Glutamatergic neuron (in vitro differentiated cells): ENCODE data around the gene BCAN. TPM values are rescaled to one million over a fixed set of nuclear protein-coding genes. Genes with fewer than 3 reads are reported as not detected.

Experiments
- DNase-seq: peaks from one replicate; pipeline ENCODE4 v3.0.0; 2022
- H3K27ac Mint-ChIP-seq: one replicate; pipeline ENCODE4 v1.8.0; 2020; ENCODE audit warnings: mild to moderate bottlenecking, mixed read lengths, inconsistent platforms; ENCODE audit not compliant: unreplicated experiment
- H3K27me3 Mint-ChIP-seq: one replicate; pipeline ENCODE4 v1.8.0; 2020; ENCODE audit warnings: mild to moderate bottlenecking, moderate library complexity, mixed read lengths, inconsistent platforms; ENCODE audit not compliant: unreplicated experiment
- H3K36me3 Mint-ChIP-seq: one replicate; pipeline ENCODE4 v1.8.0; 2020; ENCODE audit warnings: mild to moderate bottlenecking, mixed read lengths, inconsistent platforms; ENCODE audit not compliant: unreplicated experiment
- H3K4me1 Mint-ChIP-seq: one replicate; pipeline ENCODE4 v1.8.0; 2020; ENCODE audit warnings: mild to moderate bottlenecking, low read depth, mixed read lengths, inconsistent platforms; ENCODE audit not compliant: unreplicated experiment
- H3K4me3 Mint-ChIP-seq: one replicate; pipeline ENCODE4 v1.8.0; 2020; ENCODE audit warnings: mild to moderate bottlenecking, mixed read lengths, inconsistent platforms; ENCODE audit not compliant: unreplicated experiment
- H3K9me3 Mint-ChIP-seq: one replicate; pipeline ENCODE4 v1.8.0; 2020; ENCODE audit warnings: mild to moderate bottlenecking, moderate library complexity, mixed read lengths, inconsistent platforms; ENCODE audit not compliant: unreplicated experiment
- total RNA-seq: library from RNA; stranded (reverse); fragmentation: NEBNext Ultra II Directional; extraction: Animal tissue kit (Norgen Biotek cat#: 25700); gene quantifications from one replicate; pipeline ENCODE4 v1.2.1, GENCODE V29; 2021; ENCODE audit not compliant: unreplicated experiment
- TF ChIP-seq, protein P1 (sequence below): fragments of 200-600 bp; sonication (generic); IDR thresholded peaks from one replicate; pipeline ENCODE4 v1.5.0; 2021; ENCODE audit not compliant: partially characterized antibody, unreplicated experiment

Gene BCAN
- total RNA-seq, 1 donor from 2014 or later: 10.3 TPM

DNA sequence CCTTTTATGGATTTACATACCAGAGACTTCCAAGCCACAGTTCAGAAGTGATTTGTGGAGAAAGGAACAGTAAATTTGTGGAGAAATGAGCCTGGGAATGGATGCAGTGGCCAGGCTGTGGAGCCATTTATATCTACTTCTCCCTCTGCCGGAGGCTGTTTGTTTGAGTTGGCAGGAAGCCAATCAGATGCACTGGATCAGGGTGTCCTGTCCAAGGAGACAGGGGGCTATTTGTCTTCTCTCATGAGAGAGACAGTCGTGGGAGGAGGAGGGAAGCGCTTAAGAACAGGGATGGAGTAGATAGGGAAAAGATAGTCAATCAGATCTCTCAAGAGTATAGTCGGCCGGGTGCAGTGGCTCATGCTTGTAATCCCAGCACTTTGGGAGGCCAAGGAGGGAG, 25.5 kb upstream of the BCAN start:
- no peaks in the 10 kb centered on the region for H3K36me3 Mint-ChIP-seq
- peaks cover 8% of the 10 kb centered on the region for H3K27me3 Mint-ChIP-seq
- H3K4me1 Mint-ChIP-seq: peaks cover 10% of the 10 kb centered on the region
- H3K9me3 Mint-ChIP-seq: peaks cover 3% of the 10 kb centered on the region
- no peak overlapping the region for H3K27ac Mint-ChIP-seq
- no peak overlapping the region for H3K4me3 Mint-ChIP-seq
- no peak for DNase-seq
- TF ChIP-seq, protein P1, sequence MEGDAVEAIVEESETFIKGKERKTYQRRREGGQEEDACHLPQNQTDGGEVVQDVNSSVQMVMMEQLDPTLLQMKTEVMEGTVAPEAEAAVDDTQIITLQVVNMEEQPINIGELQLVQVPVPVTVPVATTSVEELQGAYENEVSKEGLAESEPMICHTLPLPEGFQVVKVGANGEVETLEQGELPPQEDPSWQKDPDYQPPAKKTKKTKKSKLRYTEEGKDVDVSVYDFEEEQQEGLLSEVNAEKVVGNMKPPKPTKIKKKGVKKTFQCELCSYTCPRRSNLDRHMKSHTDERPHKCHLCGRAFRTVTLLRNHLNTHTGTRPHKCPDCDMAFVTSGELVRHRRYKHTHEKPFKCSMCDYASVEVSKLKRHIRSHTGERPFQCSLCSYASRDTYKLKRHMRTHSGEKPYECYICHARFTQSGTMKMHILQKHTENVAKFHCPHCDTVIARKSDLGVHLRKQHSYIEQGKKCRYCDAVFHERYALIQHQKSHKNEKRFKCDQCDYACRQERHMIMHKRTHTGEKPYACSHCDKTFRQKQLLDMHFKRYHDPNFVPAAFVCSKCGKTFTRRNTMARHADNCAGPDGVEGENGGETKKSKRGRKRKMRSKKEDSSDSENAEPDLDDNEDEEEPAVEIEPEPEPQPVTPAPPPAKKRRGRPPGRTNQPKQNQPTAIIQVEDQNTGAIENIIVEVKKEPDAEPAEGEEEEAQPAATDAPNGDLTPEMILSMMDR: no peak

DNA sequence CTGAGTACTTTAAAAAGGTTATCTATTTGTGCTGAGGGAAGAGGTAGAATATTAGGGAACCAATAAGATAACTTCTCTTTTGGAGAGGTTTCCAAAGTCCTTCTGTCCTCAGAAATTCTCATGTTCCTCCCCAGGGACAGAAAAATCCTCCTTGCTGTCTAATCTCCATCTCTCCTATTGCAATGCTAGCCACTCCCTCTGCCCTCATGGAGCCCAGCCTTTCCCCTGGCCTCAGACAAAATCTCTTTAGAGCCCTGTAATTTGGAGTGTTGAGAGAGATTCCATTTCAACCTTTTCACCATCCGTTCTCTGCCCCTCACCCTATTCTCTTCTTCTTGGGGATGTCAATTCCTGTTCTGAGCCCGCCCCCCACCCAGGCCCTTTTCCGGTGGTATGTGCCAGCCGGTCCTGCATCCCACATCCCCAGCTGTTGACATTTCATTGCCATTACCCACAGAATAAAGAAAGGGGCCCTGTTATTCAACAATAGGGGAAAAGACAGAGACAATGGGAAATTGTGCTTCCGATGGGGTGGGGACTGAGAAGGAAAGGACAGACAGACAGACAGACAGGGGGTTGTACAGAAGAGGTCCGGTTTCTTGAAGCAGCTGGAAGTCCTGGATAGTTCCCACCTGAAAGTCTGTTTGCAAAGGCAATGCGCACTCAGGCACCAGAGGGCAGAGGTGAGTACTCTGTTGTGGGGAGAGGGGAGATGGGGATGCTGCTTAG, 22.9 kb upstream of the BCAN start, which contains the start of gene HAPLN2:
Gene HAPLN2 (plus strand): TSS at position 563 of the 729 bp plus-strand sequence. CDS start 4,076 bp downstream, outside the sequence.
- H3K4me3 Mint-ChIP-seq: no peak within 1 kb of the TSS
- H3K4me1 Mint-ChIP-seq: peaks cover 10% of the 10 kb centered on the region
- H3K9me3 Mint-ChIP-seq: peaks cover 10% of the 10 kb centered on the region
- DNase-seq: peak; percentile 68
- no peak within 1 kb of the TSS for H3K27ac Mint-ChIP-seq
- TF ChIP-seq, protein P1: peak; percentile 15
- H3K27me3 Mint-ChIP-seq: peaks cover 21% of the 10 kb centered on the region
- no peaks in the 10 kb centered on the region for H3K36me3 Mint-ChIP-seq

DNA sequence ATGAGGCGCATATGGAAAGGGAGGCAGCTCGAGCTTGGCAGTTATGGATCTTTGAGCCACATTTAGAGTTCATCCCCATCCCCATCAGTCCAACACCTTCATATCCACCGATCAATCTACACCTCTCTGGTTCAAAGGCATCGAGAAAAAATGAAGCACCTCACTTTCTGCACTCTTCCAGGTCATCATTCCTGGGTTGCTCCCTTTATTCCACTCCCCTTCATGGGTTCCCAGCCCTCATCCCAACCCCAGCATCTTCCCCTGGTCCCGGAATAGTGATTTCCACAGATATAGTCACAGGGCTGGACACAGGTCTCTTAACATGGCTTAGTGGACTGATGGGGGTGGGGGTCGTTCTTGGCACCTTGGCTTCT, 22.3 kb upstream of the BCAN start:
- H3K27ac Mint-ChIP-seq: no peak overlapping the region
- H3K36me3 Mint-ChIP-seq: no peaks in the 10 kb centered on the region
- H3K27me3 Mint-ChIP-seq: peaks cover 21% of the 10 kb centered on the region
- TF ChIP-seq, protein P1: no peak
- H3K9me3 Mint-ChIP-seq: peaks cover 10% of the 10 kb centered on the region
- DNase-seq: no peak
- H3K4me3 Mint-ChIP-seq: no peak overlapping the region
- peaks cover 10% of the 10 kb centered on the region for H3K4me1 Mint-ChIP-seq

DNA sequence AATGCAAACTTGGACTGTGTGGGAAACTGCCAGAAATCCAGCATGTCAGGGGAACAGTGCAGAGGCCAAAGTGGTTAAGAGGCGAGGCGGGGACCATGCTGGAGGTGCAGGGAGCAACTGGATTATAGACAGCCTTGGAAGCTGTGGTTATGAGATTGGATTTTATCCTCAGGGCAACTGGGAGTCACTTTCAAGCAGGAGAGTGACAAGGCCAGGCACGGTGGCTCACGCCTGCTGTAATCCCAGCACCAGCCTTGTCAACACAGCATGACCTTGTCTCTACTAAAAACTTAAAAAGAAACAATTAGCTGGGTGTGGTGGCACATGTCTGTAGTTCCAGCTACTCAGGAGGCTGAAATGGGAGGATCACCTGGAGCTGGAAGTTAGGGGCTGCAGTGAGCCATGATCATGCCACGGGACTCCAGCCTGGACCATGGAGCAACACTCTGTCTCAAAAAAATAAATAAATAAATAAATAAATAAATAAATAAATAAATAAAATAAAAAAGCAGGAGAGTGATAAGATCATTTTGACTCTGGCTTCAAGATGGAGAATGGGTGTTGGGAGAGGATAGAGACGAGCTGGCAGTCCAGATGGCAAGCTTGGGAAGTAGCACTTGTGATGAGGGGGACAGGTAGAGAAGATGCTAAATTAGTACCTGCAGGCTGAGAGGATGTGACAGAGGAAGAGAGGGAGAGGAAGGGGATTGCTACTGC, 19.2 kb upstream of the BCAN start:
- H3K4me3 Mint-ChIP-seq: no peak overlapping the region
- no peaks in the 10 kb centered on the region for H3K36me3 Mint-ChIP-seq
- no peak overlapping the region for H3K27ac Mint-ChIP-seq
- peaks cover 28% of the 10 kb centered on the region for H3K27me3 Mint-ChIP-seq
- peaks cover 10% of the 10 kb centered on the region for H3K9me3 Mint-ChIP-seq
- peaks cover 8% of the 10 kb centered on the region for H3K4me1 Mint-ChIP-seq
- TF ChIP-seq, protein P1: no peak
- no peak for DNase-seq
